Measurements from ENCODE around the gene COMT. TPM values are rescaled to one million over a fixed set of nuclear protein-coding genes. Genes with fewer than 3 reads are reported as not detected.

Gene COMT
- total RNA-seq, 4 donors from 2014 or later, result 88.9 to 175 (median 108) TPM

DNA sequence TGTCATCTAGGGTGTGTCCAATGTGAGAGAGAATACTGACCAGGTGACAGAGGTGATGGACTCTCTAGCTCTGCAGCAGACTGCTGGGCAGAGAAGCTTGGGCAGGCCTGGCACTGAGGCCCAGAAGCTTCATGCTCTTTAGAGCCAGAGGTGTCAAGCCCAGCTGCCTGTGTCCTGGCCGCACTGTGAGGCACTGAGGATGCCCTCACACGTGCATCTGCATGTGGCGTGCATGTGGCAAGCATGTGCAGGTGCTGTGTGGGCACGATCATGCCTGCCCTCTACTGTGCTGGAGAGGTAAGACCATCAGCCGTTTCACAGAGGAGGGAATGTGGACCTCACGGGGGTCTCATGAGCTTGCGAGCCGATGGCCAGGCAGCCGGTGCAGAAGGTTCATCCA lies 15.9 kb downstream of the COMT start:
- Histone ChIP-seq H3K4me1 (peaks cover 0 to 10% of the 10 kb centered on the region in 2 donors), H3K27ac (no peak overlapping the region), H3K4me3 (no peak overlapping the region), H3K36me3 (no peaks in the 10 kb centered on the region), H3K27me3 (no peaks in the 10 kb centered on the region), H3K9me3 (no peaks in the 10 kb centered on the region)
- DNase-seq, result no peak
- no peak for TF ChIP-seq POLR2A (IDR thresholded peaks at IDR 0.05)
- TF ChIP-seq, protein P1, sequence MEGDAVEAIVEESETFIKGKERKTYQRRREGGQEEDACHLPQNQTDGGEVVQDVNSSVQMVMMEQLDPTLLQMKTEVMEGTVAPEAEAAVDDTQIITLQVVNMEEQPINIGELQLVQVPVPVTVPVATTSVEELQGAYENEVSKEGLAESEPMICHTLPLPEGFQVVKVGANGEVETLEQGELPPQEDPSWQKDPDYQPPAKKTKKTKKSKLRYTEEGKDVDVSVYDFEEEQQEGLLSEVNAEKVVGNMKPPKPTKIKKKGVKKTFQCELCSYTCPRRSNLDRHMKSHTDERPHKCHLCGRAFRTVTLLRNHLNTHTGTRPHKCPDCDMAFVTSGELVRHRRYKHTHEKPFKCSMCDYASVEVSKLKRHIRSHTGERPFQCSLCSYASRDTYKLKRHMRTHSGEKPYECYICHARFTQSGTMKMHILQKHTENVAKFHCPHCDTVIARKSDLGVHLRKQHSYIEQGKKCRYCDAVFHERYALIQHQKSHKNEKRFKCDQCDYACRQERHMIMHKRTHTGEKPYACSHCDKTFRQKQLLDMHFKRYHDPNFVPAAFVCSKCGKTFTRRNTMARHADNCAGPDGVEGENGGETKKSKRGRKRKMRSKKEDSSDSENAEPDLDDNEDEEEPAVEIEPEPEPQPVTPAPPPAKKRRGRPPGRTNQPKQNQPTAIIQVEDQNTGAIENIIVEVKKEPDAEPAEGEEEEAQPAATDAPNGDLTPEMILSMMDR (IDR thresholded peaks at IDR 0.05), result no peak
- intact Hi-C loops (cut with DNase I; ENCODE audit: low total_unique reads), result no loop called here

GRCh38 chr22:19958083-19959042 lies 16.8 kb downstream of the COMT start:
- Histone ChIP-seq H3K4me3 (no peak overlapping the region), H3K9me3 (no peaks in the 10 kb centered on the region), H3K27ac (peak overlapping the region; percentile 31 to 71), H3K27me3 (no peaks in the 10 kb centered on the region), H3K4me1 (peaks cover 0 to 5% of the 10 kb centered on the region in 2 donors), H3K36me3 (no peaks in the 10 kb centered on the region)
- TF ChIP-seq, protein P1 (IDR thresholded peaks at IDR 0.05), result no peak
- no peak for TF ChIP-seq POLR2A (IDR thresholded peaks at IDR 0.05)
- intact Hi-C loops (cut with DNase I; ENCODE audit: low total_unique reads), result no loop called here
- DNase-seq, result no peak

- DNase-seq, result peak; percentile 82 to 87
- peak overlapping the region; percentile 13 to 15 for H3K4me3 ChIP-seq
- no peaks in the 10 kb centered on the region for H3K9me3 ChIP-seq
- H3K27me3 ChIP-seq, result no peaks in the 10 kb centered on the region
- H3K36me3 ChIP-seq, result no peaks in the 10 kb centered on the region
- intact Hi-C loops (cut with DNase I; ENCODE audit: low total_unique reads), result no loop called here
- no peaks in the 10 kb centered on the region for H3K4me1 ChIP-seq
- TF ChIP-seq, protein P1 (IDR thresholded peaks at IDR 0.05), result no peak
- no peak for TF ChIP-seq POLR2A (IDR thresholded peaks at IDR 0.05)
- H3K27ac ChIP-seq, result peak overlapping the region; percentile 33 to 71
These were observed 17.5 kb downstream of the COMT start for GRCh38 chr22:19959043-19959586.

GRCh38 chr22:19959587-19960490 lies 18.3 kb downstream of the COMT start:
- Histone ChIP-seq H3K27me3 (no peaks in the 10 kb centered on the region), H3K4me1 (no peaks in the 10 kb centered on the region), H3K9me3 (no peaks in the 10 kb centered on the region), H3K36me3 (no peaks in the 10 kb centered on the region), H3K27ac (peak overlapping the region; percentile 33 to 71), H3K4me3 (peak overlapping the region; percentile 13 to 15)
- intact Hi-C loops (cut with DNase I; ENCODE audit: low total_unique reads), result no loop called here
- no peak for TF ChIP-seq POLR2A (IDR thresholded peaks at IDR 0.05)
- TF ChIP-seq, protein P1 (IDR thresholded peaks at IDR 0.05), result no peak
- DNase-seq, result peak in 1 of 2 donors; percentile 48
